HepG2 (cell line): Measurements from ENCODE around the gene UCK2. TPM values are rescaled to one million over a fixed set of nuclear protein-coding genes. Genes with fewer than 3 reads are reported as not detected.

ENCODE experiments used
- DNMT1 ChIP-seq: sonication (generic); formaldehyde crosslinking; IDR thresholded peaks from 2 replicates; pipeline ENCODE4 v1.5.1; 2020; ENCODE audit warnings: mild to moderate bottlenecking, missing genetic modification reagents
- GTF3A ChIP-seq: sonication (generic); formaldehyde crosslinking; conservative IDR thresholded peaks from 2 replicates; pipeline ENCODE4 v1.4.0; 2020; ENCODE audit warnings: mild to moderate bottlenecking, missing genetic modification reagents
- IRF1 ChIP-seq: sonication (generic); formaldehyde crosslinking; IDR thresholded peaks from 2 replicates; pipeline ENCODE4 v1.4.0; 2020; ENCODE audit warnings: low read depth, mild to moderate bottlenecking, missing genetic modification reagents
- JUND ChIP-seq: sonication (generic); formaldehyde crosslinking; IDR thresholded peaks from 2 replicates; pipeline ENCODE4 v1.8.0; 2022; ENCODE audit warnings: mild to moderate bottlenecking, missing genetic modification reagents
- NCOA1 ChIP-seq: sonication (generic); formaldehyde crosslinking; IDR thresholded peaks from 2 replicates; pipeline ENCODE4 v1.9.0; 2021; ENCODE audit warnings: missing genetic modification reagents
- NR2F1 ChIP-seq, 2 experiments: fragments of 450-650 bp in 1 of 2; formaldehyde crosslinking in 1 of 2; IDR thresholded peaks; 2 replicates each; pipeline versions ENCODE4 v1.5.0 to v1.6.1; 2016 to 2020; ENCODE audit warnings: mild to moderate bottlenecking in 1 of 2, missing compliant biosample characterization in 1 of 2, missing genetic modification reagents in 1 of 2, moderate library complexity in 1 of 2
- SOX5 ChIP-seq: IDR thresholded peaks from 2 replicates; pipeline ENCODE4 v1.6.1; 2016; ENCODE audit warnings: borderline replicate concordance
- SOX6 ChIP-seq, 2 experiments: fragments of 450-650 bp in 1 of 2; sonication (generic) in 1 of 2; formaldehyde crosslinking in 1 of 2; IDR thresholded peaks; 2 replicates each; pipeline versions ENCODE4 v1.4.0 to v1.6.1; 2017 to 2020; ENCODE audit warnings: antibody characterized with exemption in 1 of 2, mild to moderate bottlenecking in 1 of 2, missing genetic modification reagents in 1 of 2
- SP140L ChIP-seq: sonication (generic); formaldehyde crosslinking; IDR thresholded peaks from 2 replicates; pipeline ENCODE4 v1.4.0; 2020; ENCODE audit warnings: missing genetic modification reagents, borderline replicate concordance
- ZBED4 ChIP-seq: sonication (generic); formaldehyde crosslinking; IDR thresholded peaks from 2 replicates; pipeline ENCODE4 v1.4.0; 2020; ENCODE audit warnings: missing genetic modification reagents, borderline replicate concordance
- ZFP41 ChIP-seq: sonication (generic); formaldehyde crosslinking; IDR thresholded peaks from 2 replicates; pipeline ENCODE4 v1.4.0; 2020; ENCODE audit warnings: mild to moderate bottlenecking, missing genetic modification reagents, borderline replicate concordance
- ZNF121 ChIP-seq: sonication (generic); formaldehyde crosslinking; IDR thresholded peaks from 2 replicates; pipeline ENCODE4 v1.5.0; 2020; ENCODE audit warnings: mild to moderate bottlenecking, missing genetic modification reagents
- ZNF562 ChIP-seq: sonication (generic); formaldehyde crosslinking; IDR thresholded peaks from 2 replicates; pipeline ENCODE4 v1.8.0; 2022; ENCODE audit warnings: missing genetic modification reagents, borderline replicate concordance
- polyA plus RNA-seq, 8 experiments: library from polyadenylated mRNA; depleted of rRNA in 3 of 8; stranded (reverse) in 7 of 8; unstranded in 1 of 8; fragments of >200 nt; fragmentation: Illumina TruSeq in 4 of 8; extraction: Trizol in 4 of 8; gene quantifications; 2 replicates each; pipeline versions ENCODE4 v1.2.1 to v1.2.3, GENCODE V29; 2011 to 2016; ENCODE audit warnings: low read depth in 4 of 8, missing spikeins in 1 of 8, mixed read lengths in 1 of 8; ENCODE audit not compliant: insufficient read depth in 1 of 8
- total RNA-seq, 5 experiments: library from RNA; depleted of rRNA; stranded (reverse); fragments of >200 nt; fragmentation: Illumina TruSeq; extraction: Trizol; gene quantifications; 2 replicates each; pipeline ENCODE4 v1.2.3, GENCODE V29; 2016; ENCODE audit warnings: low read depth in 1 of 5
- TF ChIP-seq, protein P1 (sequence below): IDR thresholded peaks from 2 replicates; pipeline ENCODE4 v1.6.1; 2012; ENCODE audit warnings: inconsistent platforms
- TF ChIP-seq, protein P2 (sequence below): sonication (generic); formaldehyde crosslinking; IDR thresholded peaks from 2 replicates; pipeline ENCODE4 v1.5.0; 2020; ENCODE audit warnings: mild to moderate bottlenecking, missing genetic modification reagents, borderline replicate concordance
- TF ChIP-seq, protein P3 (sequence below): sonication (generic); formaldehyde crosslinking; IDR thresholded peaks from 2 replicates; pipeline ENCODE4 v1.5.1; 2020; ENCODE audit warnings: mild to moderate bottlenecking, missing genetic modification reagents, borderline replicate concordance

The UCK2 gene
- total and polyA plus RNA-seq, 2 of the 13 experiments (the other 11 are each of a cell fraction or from before 2014, with no cell fraction given): 64.3 to 78.0 TPM

GRCh38 chr1:165884690-165885304, 57.4 kb downstream of the UCK2 start (continued):
- TF ChIP-seq ZNF562 (CRISPR knock-in tag): no peak
- no peak for TF ChIP-seq IRF1 (CRISPR knock-in tag)
- no peak for TF ChIP-seq NR2F1 (CRISPR knock-in tag; IDR thresholded peaks at IDR 0.05)
- TF ChIP-seq NCOA1 (CRISPR knock-in tag): no peak
- TF ChIP-seq ZBED4 (CRISPR knock-in tag): no peak
- no peak for TF ChIP-seq GTF3A (CRISPR knock-in tag)
- TF ChIP-seq ZNF121 (CRISPR knock-in tag): no peak
- no peak for TF ChIP-seq SP140L (CRISPR knock-in tag)
- no peak for TF ChIP-seq JUND (CRISPR knock-in tag)
- TF ChIP-seq, protein P1, sequence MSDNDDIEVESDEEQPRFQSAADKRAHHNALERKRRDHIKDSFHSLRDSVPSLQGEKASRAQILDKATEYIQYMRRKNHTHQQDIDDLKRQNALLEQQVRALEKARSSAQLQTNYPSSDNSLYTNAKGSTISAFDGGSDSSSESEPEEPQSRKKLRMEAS: no peak
- TF ChIP-seq, protein P2, sequence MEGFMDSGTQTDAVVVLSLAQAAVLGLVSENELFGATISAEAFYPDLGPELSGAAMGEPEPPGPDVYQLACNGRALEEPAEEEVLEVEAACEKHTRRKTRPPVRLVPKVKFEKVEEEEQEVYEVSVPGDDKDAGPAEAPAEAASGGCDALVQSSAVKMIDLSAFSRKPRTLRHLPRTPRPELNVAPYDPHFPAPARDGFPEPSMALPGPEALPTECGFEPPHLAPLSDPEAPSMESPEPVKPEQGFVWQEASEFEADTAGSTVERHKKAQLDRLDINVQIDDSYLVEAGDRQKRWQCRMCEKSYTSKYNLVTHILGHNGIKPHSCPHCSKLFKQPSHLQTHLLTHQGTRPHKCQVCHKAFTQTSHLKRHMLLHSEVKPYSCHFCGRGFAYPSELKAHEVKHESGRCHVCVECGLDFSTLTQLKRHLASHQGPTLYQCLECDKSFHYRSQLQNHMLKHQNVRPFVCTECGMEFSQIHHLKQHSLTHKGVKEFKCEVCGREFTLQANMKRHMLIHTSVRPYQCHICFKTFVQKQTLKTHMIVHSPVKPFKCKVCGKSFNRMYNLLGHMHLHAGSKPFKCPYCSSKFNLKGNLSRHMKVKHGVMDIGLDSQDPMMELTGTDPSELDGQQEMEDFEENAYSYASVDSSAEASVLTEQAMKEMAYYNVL (CRISPR knock-in tag): peak; percentile 47; the same call in 1 of the 2 replicates
- TF ChIP-seq ZFP41 (CRISPR knock-in tag): no peak
- TF ChIP-seq, protein P3, sequence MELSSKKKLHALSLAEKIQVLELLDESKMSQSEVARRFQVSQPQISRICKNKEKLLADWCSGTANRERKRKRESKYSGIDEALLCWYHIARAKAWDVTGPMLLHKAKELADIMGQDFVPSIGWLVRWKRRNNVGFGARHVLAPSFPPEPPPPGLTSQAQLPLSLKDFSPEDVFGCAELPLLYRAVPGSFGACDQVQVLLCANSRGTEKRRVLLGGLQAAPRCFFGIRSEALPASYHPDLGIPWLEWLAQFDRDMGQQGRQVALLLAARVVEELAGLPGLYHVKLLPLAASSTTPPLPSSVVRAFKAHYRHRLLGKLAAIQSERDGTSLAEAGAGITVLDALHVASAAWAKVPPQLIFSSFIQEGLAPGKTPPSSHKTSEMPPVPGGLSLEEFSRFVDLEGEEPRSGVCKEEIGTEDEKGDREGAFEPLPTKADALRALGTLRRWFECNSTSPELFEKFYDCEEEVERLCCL (CRISPR knock-in tag): no peak
- TF ChIP-seq SOX6 (IDR thresholded peaks at IDR 0.05): no peak
- TF ChIP-seq SOX6 (CRISPR knock-in tag; IDR thresholded peaks at IDR 0.05): peak; percentile 73
- peak; percentile 64; the same call in 1 of the 2 replicates for TF ChIP-seq SOX5
- no peak for TF ChIP-seq DNMT1 (CRISPR knock-in tag)
